Vagina (tissue), 2 donors: ENCODE data around the gene SDHAF2. TPM values are rescaled to one million over a fixed set of nuclear protein-coding genes. Genes with fewer than 3 reads are reported as not detected.
A peak's percentile ranks its signal among the peaks of the same experiment; 100 is the strongest.

Experiments
- DNase-seq, 2 donors: peaks; one replicate each; pipeline ENCODE4 v3.0.0-alpha.2; 2017; ENCODE audit errors: extremely low spot score in 2 of 2
- H3K27ac ChIP-seq: fragments of 200-600 bp; sonication (generic); one replicate; pipeline ENCODE4 v1.5.1; 2019
- H3K27me3 ChIP-seq: fragments of 200-600 bp; sonication (generic); one replicate; pipeline ENCODE4 v1.5.1; 2019
- H3K36me3 ChIP-seq, 2 donors: fragments of 200-600 bp; sonication (generic); one replicate each; pipeline ENCODE4 v1.5.1; 2017 to 2019
- H3K4me1 ChIP-seq: fragments of 200-600 bp; sonication (generic); one replicate; pipeline ENCODE4 v1.5.1; 2019
- H3K4me3 ChIP-seq, 2 donors: fragments of 200-600 bp; sonication (generic); 1 replicate in 1 of 2; 2 replicates in 1 of 2; pipeline ENCODE4 v1.5.1; 2016 to 2019
- H3K9me3 ChIP-seq: fragments of 200-600 bp; sonication (generic); one replicate; pipeline ENCODE4 v1.5.1; 2019
- CTCF ChIP-seq, 3 experiments: fragments of 450-650 bp in 2 of 3; fragments of 200-600 bp in 1 of 3; sonication (generic) in 1 of 3; IDR thresholded peaks; one replicate each; pipeline ENCODE4 v1.5.1; 2017 to 2019; ENCODE audit warnings: antibody characterized with exemption in 3 of 3, mild to moderate bottlenecking in 2 of 3, moderate library complexity in 2 of 3
- POLR2A ChIP-seq, 2 donors: fragments of 450-650 bp; IDR thresholded peaks; one replicate each; pipeline ENCODE4 v1.6.1; 2017; ENCODE audit warnings: antibody characterized with exemption in 2 of 2, mild to moderate bottlenecking in 2 of 2, moderate library complexity in 2 of 2
- POLR2AphosphoS5 ChIP-seq, 2 donors: sonication (generic); formaldehyde crosslinking; IDR thresholded peaks; one replicate each; pipeline ENCODE4 v1.9.0; 2017; ENCODE audit warnings: antibody characterized with exemption in 2 of 2, mild to moderate bottlenecking in 2 of 2, low read depth in 1 of 2; ENCODE audit not compliant: insufficient read depth in 1 of 2
- intact Hi-C: fragments of 100-400 bp; cut with DNase I; formaldehyde crosslinking; loops from one replicate; pipeline ENCODE4 v1.15.1; 2023
- total RNA-seq: library from RNA; depleted of rRNA; stranded (reverse); fragments of >200 nt; gene quantifications from one replicate; pipeline ENCODE4 v1.2.3, GENCODE V29; 2016

The SDHAF2 gene
- total RNA-seq, 1 donor from 2014 or later, result 24.3 TPM

GRCh38 chr11:61486779-61487178 is 56.9 kb downstream of the SDHAF2 start:
- Histone ChIP-seq H3K27me3 (no peaks in the 10 kb centered on the region), H3K4me3 (no peak overlapping the region), H3K9me3 (no peaks in the 10 kb centered on the region), H3K36me3 (no peaks in the 10 kb centered on the region), H3K27ac (no peak overlapping the region), H3K4me1 (peaks cover 26% of the 10 kb centered on the region)
- no peak for DNase-seq
- TF ChIP-seq CTCF (IDR thresholded peaks at IDR 0.05) (no peak), POLR2A (IDR thresholded peaks at IDR 0.05) (no peak), POLR2AphosphoS5 (IDR thresholded peaks at IDR 0.05; ENCODE audit: insufficient read depth in 1 of 2, low read depth in 1 of 2) (no peak)
- intact Hi-C loops, result loop anchor here (10.0 kb wide), 1 partner anchor 148 kb away; no protein-coding TSS in a partner anchor

- intact Hi-C loops, result loop anchor here (10.0 kb wide), 1 partner anchor 147 kb away; no protein-coding TSS in a partner anchor
- Histone ChIP-seq H3K27me3 (no peaks in the 10 kb centered on the region), H3K27ac (no peak overlapping the region)
Observed at GRCh38 chr11:61487342-61488025, 57.6 kb downstream of the SDHAF2 start.

GRCh38 chr11:61488651-61489291 is 58.8 kb downstream of the SDHAF2 start:
- Histone ChIP-seq H3K9me3 (no peaks in the 10 kb centered on the region), H3K27ac (peak overlapping the region; percentile 58), H3K4me3 (no peak overlapping the region), H3K27me3 (no peaks in the 10 kb centered on the region), H3K4me1 (peaks cover 25% of the 10 kb centered on the region), H3K36me3 (no peaks in the 10 kb centered on the region)
- intact Hi-C loops, result loop anchor here (10.0 kb wide), 1 partner anchor 146 kb away; no protein-coding TSS in a partner anchor
- no peak for DNase-seq
- TF ChIP-seq CTCF (IDR thresholded peaks at IDR 0.05) (no peak), POLR2A (IDR thresholded peaks at IDR 0.05) (no peak), POLR2AphosphoS5 (IDR thresholded peaks at IDR 0.05; ENCODE audit: insufficient read depth in 1 of 2, low read depth in 1 of 2) (peak in 1 of 2 donors; percentile 39)

More at GRCh38 chr11:61487342-61488025, 57.6 kb downstream of the SDHAF2 start:
- H3K9me3 ChIP-seq, result no peaks in the 10 kb centered on the region
- H3K4me1 ChIP-seq, result peaks cover 25% of the 10 kb centered on the region
- no peak overlapping the region for H3K4me3 ChIP-seq
- TF ChIP-seq POLR2AphosphoS5 (IDR thresholded peaks at IDR 0.05; ENCODE audit: insufficient read depth in 1 of 2, low read depth in 1 of 2), result no peak
- no peak for TF ChIP-seq CTCF (IDR thresholded peaks at IDR 0.05)
- TF ChIP-seq POLR2A (IDR thresholded peaks at IDR 0.05), result no peak
- no peak for DNase-seq
- no peaks in the 10 kb centered on the region for H3K36me3 ChIP-seq

- no peaks in the 10 kb centered on the region for H3K9me3 ChIP-seq
- H3K27me3 ChIP-seq, result no peaks in the 10 kb centered on the region
- H3K36me3 ChIP-seq, result no peaks in the 10 kb centered on the region
- H3K4me1 ChIP-seq, result peaks cover 25% of the 10 kb centered on the region
- intact Hi-C loops, result loop anchor here (10.0 kb wide), 1 partner anchor 145 kb away; no protein-coding TSS in a partner anchor
- TF ChIP-seq CTCF (IDR thresholded peaks at IDR 0.05), result no peak
- no peak for TF ChIP-seq POLR2A (IDR thresholded peaks at IDR 0.05)
- TF ChIP-seq POLR2AphosphoS5 (IDR thresholded peaks at IDR 0.05; ENCODE audit: insufficient read depth in 1 of 2, low read depth in 1 of 2), result no peak
- no peak for DNase-seq
- peak overlapping the region; percentile 58 for H3K27ac ChIP-seq
- no peak overlapping the region for H3K4me3 ChIP-seq
Observed at GRCh38 chr11:61489833-61490721, 60.2 kb downstream of the SDHAF2 start.
